MCF 10A (cell line): ENCODE results near the gene FAF2. TPM values are rescaled to one million over a fixed set of nuclear protein-coding genes. Genes with fewer than 3 reads are reported as not detected.
A peak's percentile ranks its signal among the peaks of the same experiment; 100 is the strongest.

Source experiments
- BruUV-seq: library from RNA; stranded (reverse); fragments of 400-500 nt; replicated peaks from 2 replicates; lab custom pipeline; 2021; lab: Mats Ljungman, UMichigan
- CTCF ChIA-PET: fragments of 300-600 bp; sonication (Branson Sonifier 250); formaldehyde crosslinking; extraction: SDS; loops from one replicate; lab custom pipeline; 2021; ENCODE audit warnings: antibody characterized with exemption, inconsistent platforms; lab: Yijun Ruan, JAX
- POLR2A ChIA-PET: fragments of 300-600, 350-650 bp; sonication (Branson Sonifier 250); formaldehyde crosslinking; extraction: SDS; loops from one replicate; lab custom pipeline; 2020; ENCODE audit warnings: antibody characterized with exemption, inconsistent platforms; lab: Yijun Ruan, JAX
- DNase-seq: peaks from one replicate; pipeline ENCODE4 v3.0.0-alpha.2; 2018; ENCODE audit not compliant: unreplicated experiment
- H3K27ac Mint-ChIP-seq: one replicate; pipeline ENCODE4 v1.8.0; 2022; ENCODE audit warnings: mild to moderate bottlenecking, low read depth, mixed read lengths; ENCODE audit not compliant: unreplicated experiment
- H3K27me3 Mint-ChIP-seq: one replicate; pipeline ENCODE4 v1.8.0; 2022; ENCODE audit warnings: mixed read lengths; ENCODE audit not compliant: insufficient read depth, unreplicated experiment
- H3K36me3 Mint-ChIP-seq: one replicate; pipeline ENCODE4 v1.8.0; 2022; ENCODE audit warnings: mild to moderate bottlenecking, moderate library complexity, mixed read lengths; ENCODE audit not compliant: insufficient read depth, unreplicated experiment
- H3K4me1 Mint-ChIP-seq: one replicate; pipeline ENCODE4 v1.8.0; 2022; ENCODE audit warnings: mixed read lengths; ENCODE audit not compliant: insufficient read depth, unreplicated experiment
- H3K4me3 Mint-ChIP-seq: one replicate; pipeline ENCODE4 v1.8.0; 2022; ENCODE audit warnings: mild to moderate bottlenecking, moderate library complexity, mixed read lengths; ENCODE audit not compliant: unreplicated experiment
- H3K9me3 Mint-ChIP-seq: one replicate; pipeline ENCODE4 v1.8.0; 2022; ENCODE audit warnings: mixed read lengths; ENCODE audit not compliant: unreplicated experiment
- CTCF ChIP-seq: fragments of 200-600 bp; IDR thresholded peaks from one replicate; pipeline ENCODE4 v1.8.0; 2022; ENCODE audit warnings: antibody characterized with exemption, mild to moderate bottlenecking; ENCODE audit not compliant: unreplicated experiment
- intact Hi-C: fragments of 100-400 bp; cut with micrococcal nuclease; formaldehyde crosslinking; loops from 2 replicates; pipeline ENCODE4 v1.14.1; 2022
- total RNA-seq: library from RNA; stranded (reverse); gene quantifications from 2 replicates; pipeline ENCODE4 v1.2.3, GENCODE V29; 2022

Gene FAF2
- total RNA-seq, 1 experiment from 2014 or later: 78.3 TPM

- intact Hi-C loops: no loop called here
- no peak for DNase-seq
- peak overlapping the region; percentile 82 for H3K4me3 Mint-ChIP-seq
- ChIA-PET CTCF (interaction anchor here (0.6 to 4.2 kb wide), 3 partner anchors 33 to 128 kb away, joined by 3 to 32 read pairs (median 19); partner anchors contain the start of gene CLTB), POLR2A (interaction anchor here (3.6 to 4.2 kb wide), 2 partner anchors 11 to 128 kb away, joined by 42 to 73 read pairs; partner anchors contain the start of gene CLTB)
- H3K27me3 Mint-ChIP-seq: no peaks in the 10 kb centered on the region
- no peaks in the 10 kb centered on the region for H3K9me3 Mint-ChIP-seq
- H3K27ac Mint-ChIP-seq: no peak overlapping the region
- peaks cover 26% of the 10 kb centered on the region for H3K4me1 Mint-ChIP-seq
- peaks cover 6% of the 10 kb centered on the region for H3K36me3 Mint-ChIP-seq
- no TSS peak for BruUV-seq
- no peak for TF ChIP-seq CTCF
These were observed 97.2 kb downstream of the FAF2 start for GRCh38 chr5:176545388-176545736.

- Mint-ChIP-seq H3K9me3 (no peaks in the 10 kb centered on the region), H3K4me1 (peaks cover 25% of the 10 kb centered on the region), H3K27ac (no peak overlapping the region), H3K27me3 (no peaks in the 10 kb centered on the region), H3K36me3 (peaks cover under 1% of the 10 kb centered on the region), H3K4me3 (no peak overlapping the region)
- DNase-seq: peak; percentile 30
- ChIA-PET CTCF (interaction anchor here (0.6 to 1.2 kb wide), 2 partner anchors 98 to 101 kb away, joined by 3 to 7 read pairs; partner anchors contain the start of gene FAF2), POLR2A (interaction anchor here (2.2 to 3.6 kb wide), 2 partner anchors 8 to 11 kb away, joined by 13 to 42 read pairs; partner anchors contain the start of gene RNF44)
- no peak for TF ChIP-seq CTCF
- intact Hi-C loops: no loop called here
- no TSS peak for BruUV-seq
These were observed 97.7 kb downstream of the FAF2 start for GRCh38 chr5:176545737-176546509.

GRCh38 chr5:176547802-176548201, 99.6 kb downstream of the FAF2 start:
- peaks cover 11% of the 10 kb centered on the region for H3K4me1 Mint-ChIP-seq

More at GRCh38 chr5:176547802-176548201, 99.6 kb downstream of the FAF2 start:
- Mint-ChIP-seq H3K27me3 (no peaks in the 10 kb centered on the region), H3K9me3 (no peaks in the 10 kb centered on the region), H3K27ac (peak overlapping the region; percentile 22), H3K4me3 (no peak overlapping the region), H3K36me3 (no peaks in the 10 kb centered on the region)
- intact Hi-C loops: no loop called here
- DNase-seq: peak; percentile 66
- ChIA-PET POLR2A (interaction anchor here (0.6 to 2.2 kb wide), 6 partner anchors 10 to 330 kb away, joined by 3 to 13 read pairs (median 4); partner anchors contain the start of gene RNF44), CTCF (interaction anchor here (0.7 to 1.6 kb wide), 5 partner anchors 9 to 132 kb away, joined by 3 to 10 read pairs (median 3); no protein-coding TSS in a partner anchor)
- no peak for TF ChIP-seq CTCF
- BruUV-seq: no TSS peak
